ENCODE results near the gene VPS26C.
"Not testable (repeated sequence)": the region's sequence is repeated elsewhere in the genome, so short reads cannot be mapped to it uniquely, and the experiment has no call there.

GRCh38 chr21:37222248-37222647 is 44.9 kb downstream of the VPS26C start:
- TF ChIP-seq HNRNPLL (IDR thresholded peaks at IDR 0.05; ENCODE audit: low read depth, low read length, poor library complexity, severe bottlenecking); HMGXB4 (CRISPR knock-in tag; IDR thresholded peaks at IDR 0.05); FOXP1 (CRISPR knock-in tag; IDR thresholded peaks at IDR 0.05); ZNF398 (CRISPR knock-in tag; IDR thresholded peaks at IDR 0.05); BRF1 (IDR thresholded peaks at IDR 0.05; ENCODE audit: borderline replicate concordance, extremely low read depth, insufficient read length); YBX1 (IDR thresholded peaks at IDR 0.05); TEAD2 (tag; IDR thresholded peaks at IDR 0.05); CTCF (IDR thresholded peaks at IDR 0.05 in 2 of 3, conservative IDR thresholded peaks at IDR 0.05 in 1 of 3; ENCODE audit: insufficient read depth in 2 of 3, low read depth in 1 of 3, low read length in 3 of 3); RNF219 (CRISPR knock-in tag; IDR thresholded peaks at IDR 0.05); THAP7 (CRISPR knock-in tag; IDR thresholded peaks at IDR 0.05): not testable (repeated sequence)

Measured in K562 (cell line).